WTC11 (cell line): ENCODE results near the gene ZNF43. TPM values are rescaled to one million over a fixed set of nuclear protein-coding genes. Genes with fewer than 3 reads are reported as not detected.

Experiments
- ATAC-seq: fragments of 200-7000 bp; cut with Tn5 transposase; 2 replicates; pipeline ENCODE4 v1.10.0; 2021; ENCODE audit warnings: mild to moderate bottlenecking, moderate library complexity
- CTCF ChIA-PET: fragments of 300-600 bp; sonication (Branson Sonifier 250); formaldehyde crosslinking; loops from one replicate; lab custom pipeline; 2021; ENCODE audit warnings: antibody characterized with exemption; lab: Charles Lee
- POLR2A ChIA-PET: fragments of 350-600 bp; sonication (Branson Sonifier 250); formaldehyde crosslinking; loops from one replicate; lab custom pipeline; 2021; ENCODE audit warnings: antibody characterized with exemption; lab: Charles Lee
- DNase-seq: peaks from one replicate; pipeline ENCODE4 v3.0.0; 2021; ENCODE audit warnings: low spot score
- H3K27ac Mint-ChIP-seq: 2 replicates; pipeline ENCODE4 v1.8.0; 2021; ENCODE audit warnings: mixed read lengths
- H3K27me3 Mint-ChIP-seq: 2 replicates; pipeline ENCODE4 v1.8.0; 2021; ENCODE audit warnings: low read depth, mild to moderate bottlenecking, moderate library complexity, mixed read lengths
- H3K36me3 Mint-ChIP-seq: 2 replicates; pipeline ENCODE4 v1.8.0; 2021; ENCODE audit warnings: mixed read lengths
- H3K4me1 Mint-ChIP-seq: 2 replicates; pipeline ENCODE4 v1.8.0; 2022; ENCODE audit warnings: mixed read lengths
- H3K4me3 Mint-ChIP-seq: 2 replicates; pipeline ENCODE4 v1.8.0; 2021; ENCODE audit warnings: mild to moderate bottlenecking, moderate library complexity, mixed read lengths
- H3K9me3 Mint-ChIP-seq: 2 replicates; pipeline ENCODE4 v1.8.0; 2021; ENCODE audit warnings: mixed read lengths
- CREB1 ChIP-seq: sonication (generic); formaldehyde crosslinking; IDR thresholded peaks from 2 replicates; pipeline ENCODE4 v1.8.0; 2023; ENCODE audit warnings: mild to moderate bottlenecking, missing genetic modification reagents
- CREM ChIP-seq: sonication (generic); formaldehyde crosslinking; IDR thresholded peaks from 2 replicates; pipeline ENCODE4 v1.8.1; 2022; ENCODE audit warnings: mild to moderate bottlenecking, missing genetic modification reagents, moderate library complexity
- HMGA2 ChIP-seq: fragments of 250-450 bp; sonication (Bioruptor Pico); IDR thresholded peaks from 2 replicates; pipeline ENCODE4 v1.4.0; 2021; ENCODE audit warnings: mild to moderate bottlenecking, moderate library complexity
- PRRX2 ChIP-seq: fragments of 250-450 bp; sonication (Bioruptor Pico); IDR thresholded peaks from 2 replicates; pipeline ENCODE4 v1.8.0; 2021; ENCODE audit warnings: mild to moderate bottlenecking
- SOX15 ChIP-seq: fragments of 250-450 bp; sonication (Bioruptor Pico); IDR thresholded peaks from 2 replicates; pipeline ENCODE4 v1.9.0; 2021; ENCODE audit warnings: mild to moderate bottlenecking
- TP53 ChIP-seq: sonication (generic); formaldehyde crosslinking; IDR thresholded peaks from 2 replicates; pipeline ENCODE4 v1.8.1; 2023; ENCODE audit warnings: mild to moderate bottlenecking, missing genetic modification reagents
- total RNA-seq: library from RNA; stranded (reverse); gene quantifications from 3 replicates; pipeline ENCODE4 v1.2.3, GENCODE V29; 2021
- TF ChIP-seq, protein P1 (sequence below): sonication (generic); formaldehyde crosslinking; IDR thresholded peaks from 2 replicates; pipeline ENCODE4 v1.8.0; 2023; ENCODE audit warnings: mild to moderate bottlenecking, missing genetic modification reagents
- TF ChIP-seq, protein P2 (sequence below): sonication (generic); formaldehyde crosslinking; IDR thresholded peaks from 2 replicates; pipeline ENCODE4 v1.8.0; 2022; ENCODE audit warnings: missing genetic modification reagents
- TF ChIP-seq, protein P3 (sequence below): sonication (generic); formaldehyde crosslinking; IDR thresholded peaks from 2 replicates; pipeline ENCODE4 v1.8.0; 2022; ENCODE audit warnings: mild to moderate bottlenecking, missing genetic modification reagents
- TF ChIP-seq, protein P4 (sequence below): sonication (generic); formaldehyde crosslinking; IDR thresholded peaks from 2 replicates; pipeline ENCODE4 v1.8.1; 2023; ENCODE audit warnings: mild to moderate bottlenecking, moderate library complexity, missing genetic modification reagents
- TF ChIP-seq, protein P5 (sequence below): sonication (generic); formaldehyde crosslinking; IDR thresholded peaks from 2 replicates; pipeline ENCODE4 v1.8.1; 2023; ENCODE audit warnings: mild to moderate bottlenecking, missing genetic modification reagents
- TF ChIP-seq, protein P6 (sequence below): sonication (generic); formaldehyde crosslinking; IDR thresholded peaks from 2 replicates; pipeline ENCODE4 v1.8.1; 2023; ENCODE audit warnings: mild to moderate bottlenecking, missing genetic modification reagents, moderate library complexity
- TF ChIP-seq, protein P7 (sequence below): sonication (generic); formaldehyde crosslinking; conservative IDR thresholded peaks from 2 replicates; pipeline ENCODE4 v1.8.1; 2023; ENCODE audit warnings: mild to moderate bottlenecking, low read depth, missing genetic modification reagents, moderate library complexity
- TF ChIP-seq, protein P8 (sequence below): sonication (generic); formaldehyde crosslinking; IDR thresholded peaks from 2 replicates; pipeline ENCODE4 v1.8.0; 2023; ENCODE audit warnings: missing genetic modification reagents, mild to moderate bottlenecking, borderline replicate concordance

ZNF43 gene
- total RNA-seq, 1 experiment from 2014 or later = 55.2 TPM

DNA sequence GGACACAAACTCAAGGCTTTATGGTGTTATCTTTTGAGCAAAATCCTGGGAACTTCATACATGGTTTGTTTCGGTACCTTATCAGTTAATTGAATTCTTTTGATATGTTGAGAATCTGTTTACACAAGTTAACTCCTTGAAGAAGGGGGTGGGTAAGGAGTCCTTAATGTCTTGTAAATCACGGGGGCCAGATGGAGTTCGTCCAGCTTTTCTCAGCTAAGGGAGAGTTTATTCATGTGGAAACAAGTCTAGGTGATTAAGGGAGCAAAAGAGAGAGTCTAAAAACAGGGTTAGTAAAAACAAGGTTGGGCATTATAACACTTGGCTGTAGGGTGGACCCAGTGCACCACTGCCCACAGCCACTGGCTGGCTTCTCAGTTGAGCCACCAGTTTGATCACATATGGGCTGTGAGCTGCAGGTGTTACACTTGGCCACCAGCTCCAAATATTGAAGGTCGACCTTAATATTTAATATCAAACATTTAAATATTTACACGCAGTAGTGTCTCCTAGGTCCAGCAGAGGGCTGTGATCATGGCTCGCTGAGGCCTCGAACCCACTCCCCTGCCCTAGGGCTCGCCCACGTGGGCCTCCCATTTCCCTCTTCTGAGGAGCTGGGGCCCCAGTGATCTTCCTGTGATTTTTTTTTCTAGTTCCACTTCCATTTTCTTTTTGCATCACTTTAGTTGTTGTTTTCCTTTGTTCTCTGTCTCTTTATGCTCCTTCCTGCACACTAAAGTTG, 21.0 kb upstream of the ZNF43 start (continued):
- TF ChIP-seq, protein P1, sequence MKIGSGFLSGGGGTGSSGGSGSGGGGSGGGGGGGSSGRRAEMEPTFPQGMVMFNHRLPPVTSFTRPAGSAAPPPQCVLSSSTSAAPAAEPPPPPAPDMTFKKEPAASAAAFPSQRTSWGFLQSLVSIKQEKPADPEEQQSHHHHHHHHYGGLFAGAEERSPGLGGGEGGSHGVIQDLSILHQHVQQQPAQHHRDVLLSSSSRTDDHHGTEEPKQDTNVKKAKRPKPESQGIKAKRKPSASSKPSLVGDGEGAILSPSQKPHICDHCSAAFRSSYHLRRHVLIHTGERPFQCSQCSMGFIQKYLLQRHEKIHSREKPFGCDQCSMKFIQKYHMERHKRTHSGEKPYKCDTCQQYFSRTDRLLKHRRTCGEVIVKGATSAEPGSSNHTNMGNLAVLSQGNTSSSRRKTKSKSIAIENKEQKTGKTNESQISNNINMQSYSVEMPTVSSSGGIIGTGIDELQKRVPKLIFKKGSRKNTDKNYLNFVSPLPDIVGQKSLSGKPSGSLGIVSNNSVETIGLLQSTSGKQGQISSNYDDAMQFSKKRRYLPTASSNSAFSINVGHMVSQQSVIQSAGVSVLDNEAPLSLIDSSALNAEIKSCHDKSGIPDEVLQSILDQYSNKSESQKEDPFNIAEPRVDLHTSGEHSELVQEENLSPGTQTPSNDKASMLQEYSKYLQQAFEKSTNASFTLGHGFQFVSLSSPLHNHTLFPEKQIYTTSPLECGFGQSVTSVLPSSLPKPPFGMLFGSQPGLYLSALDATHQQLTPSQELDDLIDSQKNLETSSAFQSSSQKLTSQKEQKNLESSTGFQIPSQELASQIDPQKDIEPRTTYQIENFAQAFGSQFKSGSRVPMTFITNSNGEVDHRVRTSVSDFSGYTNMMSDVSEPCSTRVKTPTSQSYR = no peak
- TF ChIP-seq CREB1 (CRISPR knock-in tag) (no peak), CREM (CRISPR knock-in tag) (no peak), SOX15 (CRISPR knock-in tag) (no peak)
- TF ChIP-seq, protein P2, sequence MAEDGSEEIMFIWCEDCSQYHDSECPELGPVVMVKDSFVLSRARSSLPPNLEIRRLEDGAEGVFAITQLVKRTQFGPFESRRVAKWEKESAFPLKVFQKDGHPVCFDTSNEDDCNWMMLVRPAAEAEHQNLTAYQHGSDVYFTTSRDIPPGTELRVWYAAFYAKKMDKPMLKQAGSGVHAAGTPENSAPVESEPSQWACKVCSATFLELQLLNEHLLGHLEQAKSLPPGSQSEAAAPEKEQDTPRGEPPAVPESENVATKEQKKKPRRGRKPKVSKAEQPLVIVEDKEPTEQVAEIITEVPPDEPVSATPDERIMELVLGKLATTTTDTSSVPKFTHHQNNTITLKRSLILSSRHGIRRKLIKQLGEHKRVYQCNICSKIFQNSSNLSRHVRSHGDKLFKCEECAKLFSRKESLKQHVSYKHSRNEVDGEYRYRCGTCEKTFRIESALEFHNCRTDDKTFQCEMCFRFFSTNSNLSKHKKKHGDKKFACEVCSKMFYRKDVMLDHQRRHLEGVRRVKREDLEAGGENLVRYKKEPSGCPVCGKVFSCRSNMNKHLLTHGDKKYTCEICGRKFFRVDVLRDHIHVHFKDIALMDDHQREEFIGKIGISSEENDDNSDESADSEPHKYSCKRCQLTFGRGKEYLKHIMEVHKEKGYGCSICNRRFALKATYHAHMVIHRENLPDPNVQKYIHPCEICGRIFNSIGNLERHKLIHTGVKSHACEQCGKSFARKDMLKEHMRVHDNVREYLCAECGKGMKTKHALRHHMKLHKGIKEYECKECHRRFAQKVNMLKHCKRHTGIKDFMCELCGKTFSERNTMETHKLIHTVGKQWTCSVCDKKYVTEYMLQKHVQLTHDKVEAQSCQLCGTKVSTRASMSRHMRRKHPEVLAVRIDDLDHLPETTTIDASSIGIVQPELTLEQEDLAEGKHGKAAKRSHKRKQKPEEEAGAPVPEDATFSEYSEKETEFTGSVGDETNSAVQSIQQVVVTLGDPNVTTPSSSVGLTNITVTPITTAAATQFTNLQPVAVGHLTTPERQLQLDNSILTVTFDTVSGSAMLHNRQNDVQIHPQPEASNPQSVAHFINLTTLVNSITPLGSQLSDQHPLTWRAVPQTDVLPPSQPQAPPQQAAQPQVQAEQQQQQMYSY (CRISPR knock-in tag) = no peak

DNA sequence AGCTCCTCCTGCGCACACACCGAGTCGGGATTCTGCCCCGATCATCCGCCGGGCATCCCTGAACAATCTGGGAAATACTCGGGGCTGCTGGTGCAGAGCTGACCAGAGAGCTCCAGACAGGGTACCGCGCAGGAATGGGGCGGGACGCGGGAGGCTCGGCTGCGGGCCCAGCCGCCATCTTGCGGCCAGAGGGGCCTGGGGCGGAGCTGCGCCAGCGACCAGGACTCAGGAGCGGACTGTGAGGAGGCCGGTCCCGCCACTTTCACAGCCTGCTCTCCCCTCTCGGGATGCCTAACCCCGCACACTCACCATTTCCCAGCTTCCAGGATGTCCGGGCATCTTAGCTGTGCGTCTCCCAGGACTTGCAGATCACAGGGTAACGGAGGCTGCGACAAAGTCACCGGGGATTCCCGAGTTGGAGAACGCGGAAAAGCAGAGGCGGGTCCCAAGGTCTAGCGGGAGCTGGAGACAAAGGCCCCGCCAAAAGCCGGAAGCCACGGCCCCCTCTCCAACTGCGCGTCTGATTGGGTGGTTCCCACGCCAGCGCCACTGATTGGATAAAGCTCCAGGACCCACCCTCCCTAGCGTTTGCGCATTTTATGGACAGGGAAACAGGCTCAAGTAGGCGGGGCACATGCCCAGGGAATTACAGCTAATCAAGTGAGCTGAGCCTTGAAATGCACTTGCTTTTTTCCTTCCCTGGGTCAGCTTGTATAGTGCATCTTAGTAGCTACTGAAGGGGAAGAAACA, 15.8 kb upstream of the ZNF43 start:
- ATAC-seq (peak; percentile 98), DNase-seq (peak; percentile 95)
- H3K9me3 Mint-ChIP-seq = peaks cover 25% of the 10 kb centered on the region
- POLR2A ChIA-PET = interaction anchor here (0.6 to 2.3 kb wide), 16 partner anchors 12 to 852 kb away, joined by 3 to 68 read pairs (median 4); partner anchors contain the start of genes ZNF100, ZNF429, ZNF43 and ZNF493
- peak overlapping the region; percentile 93; the same call in 1 of the 2 replicates for H3K27ac Mint-ChIP-seq
- peaks cover 23% of the 10 kb centered on the region for H3K4me1 Mint-ChIP-seq
- H3K27me3 Mint-ChIP-seq = peaks cover 21% of the 10 kb centered on the region
- peak overlapping the region; percentile 89 for H3K4me3 Mint-ChIP-seq
- CTCF ChIA-PET = interaction anchor here (0.6 to 2.2 kb wide), 7 partner anchors 13 to 368 kb away, joined by 3 to 13 read pairs (median 4); partner anchors contain the start of genes ZNF100 and ZNF43
- peaks cover 53% of the 10 kb centered on the region for H3K36me3 Mint-ChIP-seq
- TF ChIP-seq, protein P3, sequence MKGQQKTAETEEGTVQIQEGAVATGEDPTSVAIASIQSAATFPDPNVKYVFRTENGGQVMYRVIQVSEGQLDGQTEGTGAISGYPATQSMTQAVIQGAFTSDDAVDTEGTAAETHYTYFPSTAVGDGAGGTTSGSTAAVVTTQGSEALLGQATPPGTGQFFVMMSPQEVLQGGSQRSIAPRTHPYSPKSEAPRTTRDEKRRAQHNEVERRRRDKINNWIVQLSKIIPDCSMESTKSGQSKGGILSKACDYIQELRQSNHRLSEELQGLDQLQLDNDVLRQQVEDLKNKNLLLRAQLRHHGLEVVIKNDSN (CRISPR knock-in tag) = no peak
- TF ChIP-seq, protein P4, sequence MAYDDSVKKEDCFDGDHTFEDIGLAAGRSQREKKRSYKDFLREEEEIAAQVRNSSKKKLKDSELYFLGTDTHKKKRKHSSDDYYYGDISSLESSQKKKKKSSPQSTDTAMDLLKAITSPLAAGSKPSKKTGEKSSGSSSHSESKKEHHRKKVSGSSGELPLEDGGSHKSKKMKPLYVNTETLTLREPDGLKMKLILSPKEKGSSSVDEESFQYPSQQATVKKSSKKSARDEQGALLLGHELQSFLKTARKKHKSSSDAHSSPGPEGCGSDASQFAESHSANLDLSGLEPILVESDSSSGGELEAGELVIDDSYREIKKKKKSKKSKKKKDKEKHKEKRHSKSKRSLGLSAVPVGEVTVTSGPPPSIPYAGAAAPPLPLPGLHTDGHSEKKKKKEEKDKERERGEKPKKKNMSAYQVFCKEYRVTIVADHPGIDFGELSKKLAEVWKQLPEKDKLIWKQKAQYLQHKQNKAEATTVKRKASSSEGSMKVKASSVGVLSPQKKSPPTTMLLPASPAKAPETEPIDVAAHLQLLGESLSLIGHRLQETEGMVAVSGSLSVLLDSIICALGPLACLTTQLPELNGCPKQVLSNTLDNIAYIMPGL (CRISPR knock-in tag) = 0 out of 2 replicates have a peak, but pooled peaks have one; percentile 45
- TF ChIP-seq, protein P5, sequence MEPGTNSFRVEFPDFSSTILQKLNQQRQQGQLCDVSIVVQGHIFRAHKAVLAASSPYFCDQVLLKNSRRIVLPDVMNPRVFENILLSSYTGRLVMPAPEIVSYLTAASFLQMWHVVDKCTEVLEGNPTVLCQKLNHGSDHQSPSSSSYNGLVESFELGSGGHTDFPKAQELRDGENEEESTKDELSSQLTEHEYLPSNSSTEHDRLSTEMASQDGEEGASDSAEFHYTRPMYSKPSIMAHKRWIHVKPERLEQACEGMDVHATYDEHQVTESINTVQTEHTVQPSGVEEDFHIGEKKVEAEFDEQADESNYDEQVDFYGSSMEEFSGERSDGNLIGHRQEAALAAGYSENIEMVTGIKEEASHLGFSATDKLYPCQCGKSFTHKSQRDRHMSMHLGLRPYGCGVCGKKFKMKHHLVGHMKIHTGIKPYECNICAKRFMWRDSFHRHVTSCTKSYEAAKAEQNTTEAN (CRISPR knock-in tag) = no peak
- TF ChIP-seq, protein P6, sequence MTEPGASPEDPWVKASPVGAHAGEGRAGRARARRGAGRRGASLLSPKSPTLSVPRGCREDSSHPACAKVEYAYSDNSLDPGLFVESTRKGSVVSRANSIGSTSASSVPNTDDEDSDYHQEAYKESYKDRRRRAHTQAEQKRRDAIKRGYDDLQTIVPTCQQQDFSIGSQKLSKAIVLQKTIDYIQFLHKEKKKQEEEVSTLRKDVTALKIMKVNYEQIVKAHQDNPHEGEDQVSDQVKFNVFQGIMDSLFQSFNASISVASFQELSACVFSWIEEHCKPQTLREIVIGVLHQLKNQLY (CRISPR knock-in tag) = no peak
- TF ChIP-seq, protein P7, sequence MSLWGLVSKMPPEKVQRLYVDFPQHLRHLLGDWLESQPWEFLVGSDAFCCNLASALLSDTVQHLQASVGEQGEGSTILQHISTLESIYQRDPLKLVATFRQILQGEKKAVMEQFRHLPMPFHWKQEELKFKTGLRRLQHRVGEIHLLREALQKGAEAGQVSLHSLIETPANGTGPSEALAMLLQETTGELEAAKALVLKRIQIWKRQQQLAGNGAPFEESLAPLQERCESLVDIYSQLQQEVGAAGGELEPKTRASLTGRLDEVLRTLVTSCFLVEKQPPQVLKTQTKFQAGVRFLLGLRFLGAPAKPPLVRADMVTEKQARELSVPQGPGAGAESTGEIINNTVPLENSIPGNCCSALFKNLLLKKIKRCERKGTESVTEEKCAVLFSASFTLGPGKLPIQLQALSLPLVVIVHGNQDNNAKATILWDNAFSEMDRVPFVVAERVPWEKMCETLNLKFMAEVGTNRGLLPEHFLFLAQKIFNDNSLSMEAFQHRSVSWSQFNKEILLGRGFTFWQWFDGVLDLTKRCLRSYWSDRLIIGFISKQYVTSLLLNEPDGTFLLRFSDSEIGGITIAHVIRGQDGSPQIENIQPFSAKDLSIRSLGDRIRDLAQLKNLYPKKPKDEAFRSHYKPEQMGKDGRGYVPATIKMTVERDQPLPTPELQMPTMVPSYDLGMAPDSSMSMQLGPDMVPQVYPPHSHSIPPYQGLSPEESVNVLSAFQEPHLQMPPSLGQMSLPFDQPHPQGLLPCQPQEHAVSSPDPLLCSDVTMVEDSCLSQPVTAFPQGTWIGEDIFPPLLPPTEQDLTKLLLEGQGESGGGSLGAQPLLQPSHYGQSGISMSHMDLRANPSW (CRISPR knock-in tag) = no peak
- TF ChIP-seq HMGA2 (no peak), TP53 (CRISPR knock-in tag) (0 out of 2 replicates have a peak, but pooled peaks have one; percentile 41), PRRX2 (no peak)
- TF ChIP-seq, protein P8, sequence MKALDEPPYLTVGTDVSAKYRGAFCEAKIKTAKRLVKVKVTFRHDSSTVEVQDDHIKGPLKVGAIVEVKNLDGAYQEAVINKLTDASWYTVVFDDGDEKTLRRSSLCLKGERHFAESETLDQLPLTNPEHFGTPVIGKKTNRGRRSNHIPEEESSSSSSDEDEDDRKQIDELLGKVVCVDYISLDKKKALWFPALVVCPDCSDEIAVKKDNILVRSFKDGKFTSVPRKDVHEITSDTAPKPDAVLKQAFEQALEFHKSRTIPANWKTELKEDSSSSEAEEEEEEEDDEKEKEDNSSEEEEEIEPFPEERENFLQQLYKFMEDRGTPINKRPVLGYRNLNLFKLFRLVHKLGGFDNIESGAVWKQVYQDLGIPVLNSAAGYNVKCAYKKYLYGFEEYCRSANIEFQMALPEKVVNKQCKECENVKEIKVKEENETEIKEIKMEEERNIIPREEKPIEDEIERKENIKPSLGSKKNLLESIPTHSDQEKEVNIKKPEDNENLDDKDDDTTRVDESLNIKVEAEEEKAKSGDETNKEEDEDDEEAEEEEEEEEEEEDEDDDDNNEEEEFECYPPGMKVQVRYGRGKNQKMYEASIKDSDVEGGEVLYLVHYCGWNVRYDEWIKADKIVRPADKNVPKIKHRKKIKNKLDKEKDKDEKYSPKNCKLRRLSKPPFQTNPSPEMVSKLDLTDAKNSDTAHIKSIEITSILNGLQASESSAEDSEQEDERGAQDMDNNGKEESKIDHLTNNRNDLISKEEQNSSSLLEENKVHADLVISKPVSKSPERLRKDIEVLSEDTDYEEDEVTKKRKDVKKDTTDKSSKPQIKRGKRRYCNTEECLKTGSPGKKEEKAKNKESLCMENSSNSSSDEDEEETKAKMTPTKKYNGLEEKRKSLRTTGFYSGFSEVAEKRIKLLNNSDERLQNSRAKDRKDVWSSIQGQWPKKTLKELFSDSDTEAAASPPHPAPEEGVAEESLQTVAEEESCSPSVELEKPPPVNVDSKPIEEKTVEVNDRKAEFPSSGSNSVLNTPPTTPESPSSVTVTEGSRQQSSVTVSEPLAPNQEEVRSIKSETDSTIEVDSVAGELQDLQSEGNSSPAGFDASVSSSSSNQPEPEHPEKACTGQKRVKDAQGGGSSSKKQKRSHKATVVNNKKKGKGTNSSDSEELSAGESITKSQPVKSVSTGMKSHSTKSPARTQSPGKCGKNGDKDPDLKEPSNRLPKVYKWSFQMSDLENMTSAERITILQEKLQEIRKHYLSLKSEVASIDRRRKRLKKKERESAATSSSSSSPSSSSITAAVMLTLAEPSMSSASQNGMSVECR = peak; percentile 63; the same call in 1 of the 2 replicates
